Choroid plexus epithelial cell (primary cell): ENCODE data around the gene ICAM4.

Source experiments
- DNase-seq: peaks from one replicate; pipeline ENCODE4 v3.0.0-alpha.2; 2010; ENCODE audit warnings: low read depth
- H3K4me3 ChIP-seq: 2 replicates; pipeline ENCODE4 v1.5.1; 2011; ENCODE audit warnings: low read depth, mild to moderate bottlenecking, control low read depth, low read length, moderate library complexity
- TF ChIP-seq, protein P1 (sequence below): conservative IDR thresholded peaks from 2 replicates; pipeline ENCODE4 v1.5.1; 2011; ENCODE audit warnings: low read depth, mild to moderate bottlenecking, control low read depth, inconsistent platforms, low read length, moderate library complexity

Gene ICAM4

DNA sequence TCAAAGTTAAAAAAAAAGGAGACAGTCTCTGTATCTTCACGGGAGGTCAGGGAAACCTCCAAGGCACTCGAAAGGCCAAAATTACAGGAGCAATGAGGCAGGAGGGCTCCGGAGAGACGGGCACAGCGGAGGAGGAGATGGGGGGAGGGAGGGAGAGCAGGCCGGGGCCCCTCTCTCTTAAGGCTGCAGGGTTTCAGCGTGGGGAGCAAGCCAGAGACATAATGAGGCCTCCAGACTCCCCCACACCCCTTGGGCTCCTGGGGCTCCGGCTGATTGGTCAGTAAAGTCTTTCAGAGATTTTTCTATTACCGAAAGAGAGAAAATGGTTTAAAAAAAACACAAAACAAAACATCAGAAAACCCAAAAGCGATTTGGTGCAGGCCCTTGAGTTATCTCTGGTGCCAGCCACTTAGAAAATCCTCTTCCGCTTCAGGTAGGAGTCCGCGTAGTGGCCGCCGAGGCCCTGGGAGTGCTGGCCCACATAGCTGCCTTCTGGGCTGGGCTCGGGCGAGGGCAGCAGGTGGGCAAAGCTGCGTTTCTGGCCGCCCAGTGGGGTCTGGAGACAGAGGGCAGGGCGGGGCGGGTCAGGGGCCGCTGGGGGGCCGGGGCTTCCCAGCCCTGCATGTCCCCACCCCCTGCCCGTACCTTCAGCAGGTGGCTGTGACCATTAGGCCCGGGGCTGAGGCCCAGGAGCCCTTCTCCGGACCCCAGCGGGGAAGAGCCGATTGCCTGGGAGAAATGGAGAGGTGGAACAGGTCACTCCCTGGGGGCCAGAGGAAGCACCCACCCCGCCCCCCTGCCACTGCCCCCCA, 30.5 kb downstream of the ICAM4 start:
- H3K4me3 ChIP-seq, result no peak overlapping the region
- no peak for DNase-seq
- TF ChIP-seq, protein P1, sequence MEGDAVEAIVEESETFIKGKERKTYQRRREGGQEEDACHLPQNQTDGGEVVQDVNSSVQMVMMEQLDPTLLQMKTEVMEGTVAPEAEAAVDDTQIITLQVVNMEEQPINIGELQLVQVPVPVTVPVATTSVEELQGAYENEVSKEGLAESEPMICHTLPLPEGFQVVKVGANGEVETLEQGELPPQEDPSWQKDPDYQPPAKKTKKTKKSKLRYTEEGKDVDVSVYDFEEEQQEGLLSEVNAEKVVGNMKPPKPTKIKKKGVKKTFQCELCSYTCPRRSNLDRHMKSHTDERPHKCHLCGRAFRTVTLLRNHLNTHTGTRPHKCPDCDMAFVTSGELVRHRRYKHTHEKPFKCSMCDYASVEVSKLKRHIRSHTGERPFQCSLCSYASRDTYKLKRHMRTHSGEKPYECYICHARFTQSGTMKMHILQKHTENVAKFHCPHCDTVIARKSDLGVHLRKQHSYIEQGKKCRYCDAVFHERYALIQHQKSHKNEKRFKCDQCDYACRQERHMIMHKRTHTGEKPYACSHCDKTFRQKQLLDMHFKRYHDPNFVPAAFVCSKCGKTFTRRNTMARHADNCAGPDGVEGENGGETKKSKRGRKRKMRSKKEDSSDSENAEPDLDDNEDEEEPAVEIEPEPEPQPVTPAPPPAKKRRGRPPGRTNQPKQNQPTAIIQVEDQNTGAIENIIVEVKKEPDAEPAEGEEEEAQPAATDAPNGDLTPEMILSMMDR, result no peak

DNA sequence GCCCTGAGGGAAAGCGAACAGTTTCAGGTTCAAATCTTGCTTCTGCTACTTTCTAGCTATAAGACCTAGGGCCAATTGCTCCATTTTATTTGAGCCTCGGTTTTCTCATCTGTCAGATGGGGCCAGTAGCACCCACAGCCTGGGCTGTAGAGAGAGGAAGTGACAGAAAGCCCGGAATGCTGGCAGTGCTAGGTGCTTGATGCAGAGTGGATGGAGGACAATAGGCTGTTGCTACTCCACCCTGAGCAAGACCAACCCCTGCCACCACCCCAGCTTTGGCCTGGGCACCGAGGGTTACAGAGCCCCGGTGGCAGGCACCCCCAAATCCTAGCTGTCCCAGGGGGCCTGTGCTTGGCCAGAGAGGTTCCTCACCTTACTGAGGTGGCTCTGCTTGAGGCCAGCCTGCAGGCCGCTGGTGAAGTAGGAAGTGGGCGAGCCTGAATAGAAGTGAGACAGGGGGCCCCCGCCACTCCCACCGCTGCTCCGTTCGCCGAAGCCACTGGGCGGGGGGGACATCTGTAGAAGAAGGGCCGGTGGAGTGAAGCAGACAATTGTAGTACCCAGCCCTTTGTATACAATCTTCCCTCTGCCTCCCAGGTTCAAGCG, 31.2 kb downstream of the ICAM4 start:
- no peak overlapping the region for H3K4me3 ChIP-seq
- TF ChIP-seq, protein P1, result no peak
- no peak for DNase-seq

DNA sequence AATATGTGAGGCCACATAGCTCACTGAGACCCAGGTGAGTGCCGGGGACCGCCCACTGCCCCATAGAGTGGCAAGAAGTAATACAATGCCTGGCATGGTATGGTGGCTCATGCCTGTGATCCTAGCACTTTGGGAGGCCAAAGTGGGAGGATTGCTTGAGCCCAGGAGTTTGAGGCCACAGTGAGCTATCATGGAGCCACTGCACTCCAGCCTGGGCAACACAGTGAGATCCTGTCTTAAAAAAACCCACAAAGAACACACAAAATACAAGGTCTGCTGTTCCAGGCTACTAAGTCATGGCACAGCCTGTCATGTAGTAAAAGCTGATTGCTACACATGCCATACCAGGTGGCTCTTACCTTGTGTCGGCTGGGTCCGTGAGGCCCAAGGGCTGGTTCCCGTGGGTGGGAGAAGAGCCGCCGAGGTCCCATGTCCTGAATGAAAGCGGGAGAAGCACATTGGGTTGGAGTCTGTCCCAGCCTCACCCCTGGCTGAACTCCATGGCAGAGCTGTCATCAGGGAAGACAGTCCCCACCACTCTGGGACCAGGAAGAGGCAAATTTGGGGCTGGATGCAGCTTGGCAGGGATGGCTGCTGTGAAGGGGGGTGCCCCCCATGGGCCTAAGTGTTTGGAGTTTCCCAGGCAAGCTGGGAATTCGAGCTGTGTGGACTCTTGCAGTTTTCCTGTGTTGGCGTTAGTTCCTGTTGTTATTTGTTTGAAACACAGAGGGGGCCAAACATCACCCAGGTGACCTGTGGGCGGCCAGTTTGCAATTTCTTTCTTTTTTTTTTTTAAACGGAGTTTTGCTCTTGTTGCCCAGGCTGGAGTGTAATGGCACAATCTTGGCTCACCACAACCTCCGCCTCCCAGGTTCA, 32.3 kb downstream of the ICAM4 start:
- TF ChIP-seq, protein P1, result no peak
- H3K4me3 ChIP-seq, result no peak overlapping the region
- no peak for DNase-seq

DNA sequence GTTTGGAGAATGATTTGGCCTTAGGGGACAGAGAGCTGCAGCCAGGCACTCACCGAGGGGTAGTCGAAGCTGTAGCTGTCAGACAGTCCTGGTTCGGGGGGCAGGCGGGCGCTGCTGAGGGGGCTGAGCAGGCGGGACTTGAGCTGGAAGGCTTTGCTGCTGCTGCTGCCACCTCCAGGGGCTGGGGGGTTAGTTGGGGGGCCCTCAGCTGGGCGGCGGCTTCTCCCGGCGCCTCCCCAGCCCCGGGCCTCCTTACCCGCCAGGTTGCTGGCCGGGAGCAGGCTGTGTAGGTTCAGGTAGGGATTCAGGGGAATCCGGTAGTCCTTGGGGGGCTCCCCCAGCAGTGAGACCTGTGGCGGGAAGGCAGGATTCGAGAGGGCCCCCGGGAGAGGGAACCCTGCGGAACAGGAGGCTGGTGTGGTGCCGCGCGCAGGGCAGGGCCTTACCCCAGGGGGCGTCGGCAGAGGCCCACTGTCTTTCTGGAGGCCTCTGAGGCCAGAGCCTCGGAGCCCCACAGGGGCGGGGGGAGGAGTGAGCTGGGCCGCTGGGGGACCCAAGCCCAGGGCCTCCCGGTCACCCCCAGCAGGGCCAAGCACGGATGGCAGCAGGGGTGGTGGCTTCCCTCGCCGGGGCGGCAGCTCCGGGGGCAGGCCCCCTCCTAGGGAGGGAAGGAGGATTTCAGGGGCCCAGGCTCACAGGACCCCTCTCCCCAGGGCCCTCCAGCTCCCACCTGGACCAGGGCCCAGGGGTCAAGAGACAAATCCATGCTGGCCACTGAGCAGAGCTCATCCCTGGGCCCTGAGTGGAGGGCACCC, 34.1 kb downstream of the ICAM4 start:
- TF ChIP-seq, protein P1, result no peak
- no peak overlapping the region for H3K4me3 ChIP-seq
- no peak for DNase-seq

DNA sequence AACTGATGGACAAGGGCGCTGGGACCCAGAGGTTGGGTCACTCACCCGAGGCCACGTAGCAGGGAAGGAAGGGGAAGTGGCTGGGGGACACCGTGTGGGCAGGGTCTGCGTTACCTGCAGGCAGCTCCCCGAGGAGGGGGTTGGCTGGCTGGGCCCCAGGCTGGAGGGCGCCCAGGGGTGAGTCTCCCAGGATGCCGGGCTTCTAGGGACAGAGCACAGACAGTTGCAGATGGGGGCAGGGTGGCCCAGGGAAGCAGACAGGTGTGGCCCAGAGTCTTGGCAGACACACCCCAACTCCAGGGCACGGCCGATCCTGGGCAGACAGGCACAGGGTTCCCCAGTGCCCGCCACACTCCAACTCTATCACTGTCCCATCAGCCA, 34.7 kb downstream of the ICAM4 start:
- TF ChIP-seq, protein P1, result no peak
- no peak overlapping the region for H3K4me3 ChIP-seq
- DNase-seq, result no peak

DNA sequence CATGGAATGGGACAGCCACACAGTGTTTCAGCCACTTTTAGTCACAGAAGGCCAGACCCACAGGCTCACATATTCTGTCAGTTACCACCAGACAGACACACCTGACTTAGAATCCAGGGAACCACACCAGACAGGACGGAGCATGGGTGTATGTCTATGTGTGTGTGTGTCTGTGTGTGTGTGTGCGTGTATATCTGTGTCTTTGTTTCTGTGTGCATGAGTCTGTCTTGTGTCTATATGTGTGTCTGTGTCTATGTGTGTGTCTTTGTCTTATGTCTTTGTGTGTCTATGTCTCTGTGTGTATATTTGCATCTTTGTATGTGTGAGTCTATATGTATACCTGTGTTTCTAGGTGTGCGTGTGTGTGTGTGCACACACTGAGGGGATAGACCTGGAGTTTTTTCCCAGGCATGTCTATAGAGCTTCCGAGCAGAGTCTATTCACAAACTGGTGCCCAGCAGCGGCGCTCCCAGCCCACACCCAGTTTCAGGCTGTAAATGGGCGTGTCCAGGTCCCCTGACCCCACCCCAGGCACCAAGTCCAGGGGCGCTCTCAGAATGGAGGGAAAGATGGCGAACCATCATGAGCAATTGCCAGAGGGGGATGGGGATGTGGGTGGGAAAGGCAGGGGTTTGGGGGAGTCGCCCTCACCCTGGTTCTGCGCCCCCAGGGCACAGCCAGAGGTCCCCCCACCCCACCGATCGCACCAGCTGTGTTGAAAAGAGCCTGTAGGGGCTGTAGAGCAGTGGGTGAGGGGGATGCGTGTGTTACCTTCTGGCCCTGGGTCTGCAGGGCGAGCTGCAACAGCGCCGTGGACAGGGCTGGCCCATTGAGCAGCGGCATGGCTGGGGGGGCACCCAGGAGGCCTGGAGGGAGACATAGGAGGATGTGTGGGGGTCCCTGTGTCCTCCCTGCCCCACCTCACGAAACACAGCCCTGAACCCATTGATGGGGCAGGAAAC, 35.4 kb downstream of the ICAM4 start:
- no peak for DNase-seq
- no peak overlapping the region for H3K4me3 ChIP-seq
- TF ChIP-seq, protein P1, result no peak
